ENCODE results near the gene CYSRT1.

- TF ChIP-seq EZH2 (IDR thresholded peaks at IDR 0.05; ENCODE audit: insufficient read depth, poor library complexity, severe bottlenecking), result no peak
- TF ChIP-seq EZH2phosphoT487 (IDR thresholded peaks at IDR 0.05; ENCODE audit: insufficient read depth, low read depth), result no peak
These were observed 36.9 kb upstream of the CYSRT1 start for GRCh38 chr9:137188086-137188489.

All from GM23248 (cell line).